ENCODE measurements around the gene GPX3.

Gene GPX3

GRCh38 chr5:150993826-150994412 lies 26.5 kb upstream of the GPX3 start:
- Mint-ChIP-seq H3K27ac (no peak overlapping the region), H3K36me3 (ENCODE audit: low read depth) (peaks cover 19% of the 10 kb centered on the region), H3K4me1 (no peaks in the 10 kb centered on the region), H3K27me3 (ENCODE audit: low read depth, poor library complexity) (peaks cover 4% of the 10 kb centered on the region), H3K9me3 (peaks cover 54% of the 10 kb centered on the region), H3K4me3 (no peak overlapping the region)
- no peak for DNase-seq
- no peak for TF ChIP-seq CTCF (IDR thresholded peaks at IDR 0.05)

GRCh38 chr5:150999704-151000442 lies 20.5 kb upstream of the GPX3 start:
- peaks cover 22% of the 10 kb centered on the region for H3K4me1 Mint-ChIP-seq
- H3K9me3 Mint-ChIP-seq, result peaks cover 19% of the 10 kb centered on the region
- TF ChIP-seq CTCF (IDR thresholded peaks at IDR 0.05), result no peak
- H3K27me3 Mint-ChIP-seq (ENCODE audit: low read depth, poor library complexity), result peaks cover 4% of the 10 kb centered on the region
- no peak overlapping the region for H3K27ac Mint-ChIP-seq
- peaks cover 5% of the 10 kb centered on the region for H3K36me3 Mint-ChIP-seq (ENCODE audit: low read depth)
- DNase-seq, result no peak
- H3K4me3 Mint-ChIP-seq, result no peak overlapping the region

GRCh38 chr5:151001436-151001835 lies 19.0 kb upstream of the GPX3 start:
- no peak for DNase-seq
- no peak for TF ChIP-seq CTCF (IDR thresholded peaks at IDR 0.05)
- Mint-ChIP-seq H3K36me3 (ENCODE audit: low read depth) (peaks cover 5% of the 10 kb centered on the region), H3K4me3 (no peak overlapping the region), H3K4me1 (peaks cover 38% of the 10 kb centered on the region), H3K9me3 (peaks cover 12% of the 10 kb centered on the region), H3K27me3 (ENCODE audit: low read depth, poor library complexity) (peaks cover 8% of the 10 kb centered on the region), H3K27ac (no peak overlapping the region)

- DNase-seq, result no peak
- peaks cover 7% of the 10 kb centered on the region for H3K9me3 Mint-ChIP-seq
- H3K27me3 Mint-ChIP-seq (ENCODE audit: low read depth, poor library complexity), result peaks cover 8% of the 10 kb centered on the region
- no peak overlapping the region for H3K27ac Mint-ChIP-seq
- H3K4me3 Mint-ChIP-seq, result no peak overlapping the region
- peaks cover 46% of the 10 kb centered on the region for H3K4me1 Mint-ChIP-seq
- TF ChIP-seq CTCF (IDR thresholded peaks at IDR 0.05), result no peak
- peaks cover 5% of the 10 kb centered on the region for H3K36me3 Mint-ChIP-seq (ENCODE audit: low read depth)
Observed at GRCh38 chr5:151002250-151002649, 18.1 kb upstream of the GPX3 start.

GRCh38 chr5:151002681-151003502 lies 17.5 kb upstream of the GPX3 start:
- DNase-seq, result no peak
- peaks cover 8% of the 10 kb centered on the region for H3K27me3 Mint-ChIP-seq (ENCODE audit: low read depth, poor library complexity)
- H3K36me3 Mint-ChIP-seq (ENCODE audit: low read depth), result no peaks in the 10 kb centered on the region

More at GRCh38 chr5:151002681-151003502, 17.5 kb upstream of the GPX3 start:
- H3K9me3 Mint-ChIP-seq, result peaks cover under 1% of the 10 kb centered on the region
- peaks cover 52% of the 10 kb centered on the region for H3K4me1 Mint-ChIP-seq
- peak overlapping the region; percentile 46 for H3K27ac Mint-ChIP-seq
- H3K4me3 Mint-ChIP-seq, result no peak overlapping the region
- TF ChIP-seq CTCF (IDR thresholded peaks at IDR 0.05), result no peak
